ENCODE data around the gene SPECC1.

GRCh38 chr17:20092261-20092867 is 83.2 kb downstream of the SPECC1 start:
- TF ChIP-seq, protein P1, sequence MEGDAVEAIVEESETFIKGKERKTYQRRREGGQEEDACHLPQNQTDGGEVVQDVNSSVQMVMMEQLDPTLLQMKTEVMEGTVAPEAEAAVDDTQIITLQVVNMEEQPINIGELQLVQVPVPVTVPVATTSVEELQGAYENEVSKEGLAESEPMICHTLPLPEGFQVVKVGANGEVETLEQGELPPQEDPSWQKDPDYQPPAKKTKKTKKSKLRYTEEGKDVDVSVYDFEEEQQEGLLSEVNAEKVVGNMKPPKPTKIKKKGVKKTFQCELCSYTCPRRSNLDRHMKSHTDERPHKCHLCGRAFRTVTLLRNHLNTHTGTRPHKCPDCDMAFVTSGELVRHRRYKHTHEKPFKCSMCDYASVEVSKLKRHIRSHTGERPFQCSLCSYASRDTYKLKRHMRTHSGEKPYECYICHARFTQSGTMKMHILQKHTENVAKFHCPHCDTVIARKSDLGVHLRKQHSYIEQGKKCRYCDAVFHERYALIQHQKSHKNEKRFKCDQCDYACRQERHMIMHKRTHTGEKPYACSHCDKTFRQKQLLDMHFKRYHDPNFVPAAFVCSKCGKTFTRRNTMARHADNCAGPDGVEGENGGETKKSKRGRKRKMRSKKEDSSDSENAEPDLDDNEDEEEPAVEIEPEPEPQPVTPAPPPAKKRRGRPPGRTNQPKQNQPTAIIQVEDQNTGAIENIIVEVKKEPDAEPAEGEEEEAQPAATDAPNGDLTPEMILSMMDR (conservative IDR thresholded peaks at IDR 0.05), result no peak
- TF ChIP-seq EZH2 (IDR thresholded peaks at IDR 0.05; ENCODE audit: low read depth), result no peak

Data from PC-9 (cell line).